Pons (tissue), 1 donor: Measurements from ENCODE around the gene ZNF362.

ENCODE experiments used
- DNase-seq: peaks from one replicate; pipeline ENCODE4 v3.0.0-alpha.2; 2016; ENCODE audit warnings: low spot score

Gene ZNF362

DNA sequence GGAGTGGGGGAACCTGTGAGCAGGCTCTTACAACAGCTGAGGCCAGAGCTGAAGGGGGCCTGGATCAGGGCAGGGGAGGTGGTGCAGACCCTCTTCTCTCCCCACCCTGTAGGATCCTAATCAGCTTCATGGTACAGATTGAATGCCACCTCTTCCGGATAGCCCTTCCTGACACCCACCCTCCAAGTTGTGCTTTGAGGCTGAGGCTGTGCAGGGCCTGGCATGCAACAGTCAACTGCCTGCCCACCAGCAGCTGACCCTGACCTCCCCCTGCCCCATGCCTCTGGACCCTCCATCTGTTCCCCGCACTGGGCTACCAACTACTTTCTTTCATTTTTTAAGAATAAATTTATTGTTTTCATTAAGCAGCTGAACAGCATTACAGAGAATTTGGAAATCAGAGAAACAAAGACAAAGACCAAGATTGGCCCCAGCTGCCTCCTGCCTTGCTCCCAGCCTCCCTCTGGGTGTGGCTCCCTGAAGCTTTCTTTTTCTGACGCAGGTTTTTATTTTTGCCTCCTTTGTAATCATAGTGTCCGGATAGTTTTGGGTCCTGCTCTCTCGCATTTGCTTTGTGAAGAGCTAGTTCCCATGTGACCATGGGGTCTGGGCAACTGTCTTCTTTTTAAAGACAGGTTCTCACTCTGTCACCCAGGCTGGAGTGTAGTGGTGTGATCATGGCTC, 12.8 kb downstream of the ZNF362 start:
- DNase-seq: no peak

DNA sequence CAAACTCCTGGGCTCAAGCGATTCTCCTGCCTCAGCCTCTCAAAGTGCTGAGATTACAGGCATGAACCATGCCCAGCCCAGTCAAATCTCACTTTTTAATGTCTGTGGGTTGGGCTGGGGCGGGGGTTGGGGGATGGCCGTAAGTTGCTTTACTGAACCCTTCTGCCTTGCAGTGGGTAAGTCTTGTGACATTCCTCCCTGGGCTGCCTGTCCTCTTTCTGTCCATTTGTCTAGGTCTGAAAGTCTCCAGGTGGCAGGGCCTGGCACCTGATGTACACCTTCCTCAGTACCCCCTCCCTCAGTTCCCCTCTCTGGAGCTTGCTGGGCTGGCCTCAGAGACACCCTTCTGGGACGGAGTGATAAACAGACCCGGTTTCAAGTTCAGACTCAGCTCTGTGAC, 13.3 kb downstream of the ZNF362 start:
- DNase-seq: no peak

DNA sequence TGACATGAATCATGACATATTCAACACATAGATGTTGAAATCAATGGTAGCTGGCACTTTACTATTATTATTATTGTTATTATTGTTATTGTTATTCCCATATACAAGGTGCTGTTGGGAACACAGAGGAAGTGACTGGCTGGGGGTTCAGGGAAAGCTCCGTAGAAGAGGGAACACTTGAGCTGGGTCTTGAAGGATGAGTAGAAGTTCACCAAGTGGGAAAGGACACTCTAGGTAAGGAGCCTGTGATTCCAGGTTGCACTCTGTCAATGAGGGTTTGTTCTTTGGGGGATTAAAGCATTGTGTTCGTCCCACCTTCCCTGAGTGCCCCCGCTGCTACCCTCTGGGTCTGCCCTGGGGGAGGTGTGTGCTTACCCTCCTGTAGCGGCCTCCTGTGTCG, 14.1 kb downstream of the ZNF362 start:
- no peak for DNase-seq

DNA sequence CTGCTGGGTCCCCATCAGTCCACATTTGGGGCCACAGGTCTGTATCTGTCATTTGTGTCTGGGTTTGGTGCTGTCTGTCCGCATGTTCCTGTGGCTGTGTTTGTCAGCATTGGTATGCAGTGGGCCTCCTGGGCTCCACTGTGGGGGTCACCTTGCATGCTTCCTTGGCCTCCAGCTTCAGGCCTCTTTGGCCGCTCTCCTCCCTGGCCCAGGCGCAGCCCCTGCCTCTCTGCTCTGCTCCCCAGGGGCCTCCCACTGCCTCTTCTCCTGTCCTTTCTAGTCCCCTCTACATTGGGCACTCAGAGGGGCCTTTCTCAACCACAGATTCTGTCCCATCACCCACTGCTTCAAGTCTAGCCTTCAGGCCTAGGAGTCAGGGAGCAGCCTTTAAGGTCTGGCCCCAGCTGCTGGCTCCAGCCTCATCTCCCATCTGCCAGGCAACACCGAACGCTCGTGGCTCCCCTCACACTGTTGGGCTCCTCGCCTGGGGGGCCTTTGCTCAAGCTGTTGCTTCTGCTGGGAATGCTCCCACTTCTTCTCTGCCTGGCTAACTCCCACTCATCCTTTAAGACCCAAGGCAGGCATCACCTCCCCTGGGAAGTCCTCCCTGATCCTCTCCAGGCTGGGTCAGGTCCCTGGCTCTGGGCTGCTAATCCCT, 14.6 kb downstream of the ZNF362 start:
- no peak for DNase-seq

DNA sequence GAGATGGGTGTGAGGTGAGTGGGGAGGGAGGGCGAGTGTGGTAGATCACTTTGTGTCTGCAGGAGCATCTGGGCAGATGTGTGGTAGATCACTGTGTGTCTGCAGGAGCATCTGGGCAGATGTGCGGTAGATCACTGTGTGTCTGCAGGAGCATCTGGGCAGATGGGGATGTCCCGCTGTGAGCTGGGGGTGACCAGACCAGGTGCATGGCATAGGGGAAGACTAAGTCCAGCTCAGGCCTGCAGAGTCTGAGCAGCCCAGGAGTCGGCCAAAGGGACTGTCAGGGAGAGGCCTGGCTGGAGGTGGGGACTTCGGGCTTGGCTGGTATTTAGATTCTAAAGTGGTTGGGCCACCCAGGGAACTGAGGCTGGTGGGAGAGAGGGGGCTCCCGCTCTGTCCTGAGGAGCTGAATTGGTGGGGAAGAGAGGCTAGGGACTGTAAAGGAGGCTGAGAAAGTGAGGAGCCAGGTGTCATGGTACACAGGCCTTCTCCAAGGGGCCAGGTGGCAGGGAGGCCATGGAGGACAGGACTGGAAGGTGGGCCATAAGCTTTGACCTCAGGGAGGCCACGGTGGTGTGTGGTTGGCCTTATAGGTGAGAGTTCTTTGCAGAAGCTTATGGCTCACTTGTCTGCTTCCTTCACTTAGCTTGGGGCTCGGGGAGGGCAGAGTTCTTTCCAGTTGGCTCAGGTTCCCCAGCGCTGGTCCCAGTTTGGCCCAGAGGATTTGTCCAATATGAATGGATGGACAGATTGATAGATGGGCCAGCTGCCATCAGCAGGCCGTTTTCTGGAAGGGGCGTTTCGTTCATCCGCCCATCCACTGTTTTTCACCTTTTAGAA, 15.6 kb downstream of the ZNF362 start:
- DNase-seq: no peak

DNA sequence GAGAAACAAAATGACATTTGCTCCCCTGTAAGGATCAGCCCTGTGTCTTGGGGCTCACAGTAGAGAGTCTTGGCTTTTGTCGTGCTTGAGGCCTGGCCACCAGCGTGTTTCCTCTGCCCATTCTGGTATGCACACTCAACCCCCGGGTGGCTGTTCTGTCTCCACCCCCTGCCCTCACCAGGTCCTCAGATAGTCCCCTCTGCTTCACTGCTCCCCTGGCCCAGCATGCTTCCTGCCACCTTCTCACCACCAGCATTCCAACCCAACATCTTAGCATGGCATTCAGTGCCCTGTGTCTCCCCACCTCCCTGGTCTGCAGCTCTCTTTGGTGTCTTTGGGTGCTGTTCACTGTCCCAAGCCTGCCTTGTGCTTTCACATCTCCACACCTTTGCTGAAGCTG, 16.2 kb downstream of the ZNF362 start:
- no peak for DNase-seq

DNA sequence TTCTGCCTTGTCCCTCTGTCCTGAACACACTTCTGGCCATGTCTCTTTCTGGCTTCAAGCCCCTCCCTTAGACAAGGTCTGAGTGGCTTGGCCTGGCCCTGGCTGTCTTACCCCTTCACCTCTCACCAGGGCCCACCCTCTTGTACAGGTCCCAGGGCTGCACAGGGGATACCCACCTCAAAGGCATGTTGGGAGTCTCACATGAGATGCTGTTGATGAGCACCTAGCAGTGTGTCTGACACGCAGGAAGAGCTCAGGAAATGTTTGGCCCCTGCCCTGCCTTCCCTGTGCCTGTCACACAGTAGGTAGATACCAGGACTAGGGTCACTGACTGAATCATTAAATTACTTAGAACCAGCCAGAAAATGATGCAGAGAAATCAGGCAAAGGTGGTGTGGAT, 16.6 kb downstream of the ZNF362 start:
- no peak for DNase-seq

DNA sequence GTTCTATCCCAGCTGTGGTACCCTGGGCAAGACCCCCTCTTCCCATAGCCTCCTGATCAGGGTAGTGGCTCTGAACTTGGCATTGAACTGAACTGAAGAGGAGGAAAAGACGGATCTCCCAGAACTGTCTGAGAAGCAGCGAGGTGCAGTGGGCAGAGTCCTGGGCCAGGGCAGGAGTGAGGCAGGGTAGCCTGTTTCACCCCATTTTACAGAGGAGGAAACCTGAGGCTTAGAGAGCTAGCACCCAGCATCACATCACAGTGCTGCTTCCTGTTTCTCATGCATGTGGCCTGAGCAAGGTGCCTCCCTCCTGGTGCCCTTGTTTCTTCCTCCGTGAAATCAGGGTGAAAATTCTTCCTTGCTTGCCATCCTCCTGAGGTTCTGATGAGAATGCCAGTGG, 17.1 kb downstream of the ZNF362 start:
- no peak for DNase-seq

DNA sequence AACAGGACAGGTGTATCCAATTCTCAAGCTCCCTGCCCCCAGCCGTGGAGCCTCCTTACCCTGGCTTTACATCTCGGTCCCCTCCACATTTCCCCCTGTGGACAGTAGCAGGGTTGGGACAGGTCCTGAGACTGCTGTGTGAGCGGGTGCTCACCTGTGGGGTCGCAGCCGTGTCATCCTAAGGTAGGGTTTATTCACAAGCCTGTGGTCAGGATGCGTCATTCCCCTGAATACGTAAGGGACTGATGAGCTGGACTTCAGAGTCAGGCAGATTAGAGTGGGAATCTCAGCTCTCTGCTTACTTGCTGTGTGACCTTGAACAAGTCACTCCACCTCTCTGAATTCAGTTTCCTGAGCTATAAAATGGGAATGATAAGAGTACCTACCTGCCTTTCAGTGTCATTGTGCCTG, 17.7 kb downstream of the ZNF362 start:
- no peak for DNase-seq

DNA sequence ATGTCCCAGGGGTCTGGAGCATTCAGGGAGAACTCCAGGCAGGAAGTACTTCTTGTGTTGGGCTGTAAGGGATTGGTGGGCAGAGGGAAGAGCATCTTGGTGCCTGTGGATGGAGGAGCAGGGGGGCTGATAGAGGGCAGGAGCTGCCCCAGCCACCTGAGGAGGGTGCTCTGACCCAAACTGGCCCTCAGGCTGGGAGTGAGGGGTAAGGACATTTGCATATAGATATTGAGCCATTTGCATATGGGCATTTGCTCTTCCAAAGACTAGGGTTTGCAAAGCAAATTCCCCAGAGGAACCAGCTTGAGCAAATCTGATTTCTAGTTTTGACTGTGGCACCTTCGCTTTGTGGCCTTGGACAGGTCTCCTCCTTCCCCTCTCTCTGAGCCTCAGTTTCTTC, 18.2 kb downstream of the ZNF362 start:
- DNase-seq: no peak

DNA sequence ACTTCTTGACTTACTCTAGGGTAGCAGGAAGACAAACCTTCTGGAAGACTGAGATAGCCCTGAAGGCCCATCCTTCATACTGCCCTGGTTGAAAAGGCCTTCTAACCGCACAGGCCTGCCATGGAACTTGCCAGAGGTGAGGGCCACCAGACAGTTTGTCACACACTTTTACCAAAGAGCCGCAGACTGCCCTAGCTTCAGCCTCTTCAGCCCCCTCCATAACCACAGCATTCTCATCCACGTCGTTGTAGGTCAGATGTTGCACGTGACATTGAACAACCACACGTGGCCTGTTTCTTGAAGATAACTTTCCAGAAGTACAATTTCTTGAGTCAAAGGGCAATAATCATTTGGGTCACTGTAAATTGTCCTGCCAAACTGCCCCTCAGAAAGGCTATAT, 18.9 kb downstream of the ZNF362 start:
- no peak for DNase-seq

DNA sequence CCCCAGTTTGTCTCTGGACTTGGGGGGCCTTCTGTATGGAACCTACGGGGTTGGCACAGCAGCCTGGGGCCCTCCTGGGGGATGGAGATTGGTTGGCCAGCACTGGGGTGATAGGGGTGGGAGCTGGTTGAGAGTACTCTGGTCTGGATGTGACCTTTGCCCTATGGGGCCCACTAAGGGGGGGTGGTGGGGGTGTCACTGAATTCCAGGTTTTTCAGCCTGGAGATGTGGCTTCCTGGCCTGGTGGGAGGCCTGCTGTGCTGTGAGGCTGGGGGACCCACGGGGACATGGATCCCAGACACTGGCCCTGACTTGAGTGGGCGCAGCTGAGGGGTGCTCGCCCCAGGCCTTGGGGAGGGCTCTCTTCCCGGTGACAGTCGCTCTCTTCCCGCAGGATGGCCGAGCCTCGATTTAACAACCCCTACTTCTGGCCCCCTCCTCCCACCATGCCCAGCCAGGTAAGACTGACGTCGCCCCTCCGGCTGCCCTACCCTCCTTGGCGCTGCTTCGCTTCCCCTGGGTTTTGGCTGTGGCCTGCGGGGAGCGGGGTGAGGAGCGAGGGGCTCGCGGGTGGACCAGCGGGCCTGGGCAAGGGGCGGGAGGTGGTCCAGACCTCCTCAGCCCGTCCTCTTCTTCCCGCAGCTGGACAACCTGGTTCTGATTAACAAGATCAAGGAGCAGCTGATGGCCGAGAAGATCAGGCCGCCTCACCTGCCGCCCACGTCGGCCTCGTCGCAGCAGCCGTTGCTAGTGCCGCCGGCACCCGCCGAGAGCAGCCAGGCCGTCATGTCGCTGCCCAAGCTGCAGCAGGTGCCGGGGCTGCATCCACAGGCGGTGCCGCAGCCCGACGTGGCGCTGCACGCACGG, 19.6 kb downstream of the ZNF362 start:
- no peak for DNase-seq

DNA sequence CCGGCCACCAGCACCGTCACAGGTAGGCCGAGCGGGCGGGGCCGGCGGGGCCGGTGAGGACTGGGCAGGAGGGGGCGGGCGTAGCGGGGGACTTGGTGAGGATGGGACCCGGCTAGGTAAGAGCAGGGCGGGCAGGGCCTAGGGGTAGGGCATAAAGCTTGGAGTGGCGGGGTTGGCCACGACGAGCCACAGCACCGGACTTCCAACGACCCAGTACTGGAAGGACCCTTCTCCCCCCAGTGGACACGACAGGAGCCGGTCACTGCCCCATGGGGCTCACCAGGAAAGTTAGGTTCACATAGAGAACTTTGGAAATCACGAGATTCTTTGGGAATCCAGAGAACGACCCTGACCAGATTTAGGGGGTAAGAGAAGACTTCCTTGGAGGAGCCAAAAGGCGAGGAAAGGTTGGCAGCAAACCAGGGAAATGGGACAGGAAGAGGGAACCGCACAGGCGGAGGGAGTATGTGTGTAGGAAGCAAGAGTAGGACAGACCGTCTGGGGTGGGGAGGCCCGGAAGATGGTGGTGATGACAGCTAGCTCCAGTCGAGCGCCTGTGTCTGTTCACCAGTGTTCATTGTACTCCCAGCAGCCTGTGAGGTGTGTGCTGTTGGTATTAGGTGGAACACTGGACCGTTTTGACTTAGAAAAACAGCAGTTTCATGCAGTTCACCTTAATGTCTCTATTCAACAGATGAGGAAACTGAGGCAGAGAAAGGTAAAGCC, 20.4 kb downstream of the ZNF362 start:
- no peak for DNase-seq

DNA sequence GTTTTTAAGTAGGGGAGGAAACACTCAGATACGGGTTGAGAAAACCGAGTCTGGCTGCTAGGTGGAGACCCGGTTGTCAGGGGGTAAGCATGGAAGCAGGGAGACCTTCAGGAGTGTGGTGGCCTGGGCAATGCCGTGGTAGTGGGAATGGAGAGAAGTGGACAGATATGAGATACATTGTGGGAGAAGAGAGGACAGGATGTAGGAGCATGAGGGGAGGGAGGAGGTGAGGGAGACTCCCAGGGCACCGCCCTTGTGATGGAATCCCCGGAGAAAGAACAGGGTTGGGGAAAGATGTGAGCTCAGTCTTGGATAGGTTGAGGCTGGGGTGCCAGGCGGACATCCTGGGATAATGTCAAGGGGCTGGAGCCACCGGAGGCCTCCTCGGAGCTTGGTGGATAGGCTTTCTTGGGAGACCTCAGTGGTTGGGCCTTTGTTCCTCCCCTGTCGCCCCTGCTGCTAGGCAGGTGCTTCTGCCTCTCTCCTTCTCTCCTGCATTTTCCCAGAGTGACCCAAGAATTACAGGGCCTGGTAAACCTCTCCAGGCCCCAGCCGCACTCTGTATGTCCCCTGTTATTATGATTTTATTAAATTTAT, 21.3 kb downstream of the ZNF362 start:
- no peak for DNase-seq

DNA sequence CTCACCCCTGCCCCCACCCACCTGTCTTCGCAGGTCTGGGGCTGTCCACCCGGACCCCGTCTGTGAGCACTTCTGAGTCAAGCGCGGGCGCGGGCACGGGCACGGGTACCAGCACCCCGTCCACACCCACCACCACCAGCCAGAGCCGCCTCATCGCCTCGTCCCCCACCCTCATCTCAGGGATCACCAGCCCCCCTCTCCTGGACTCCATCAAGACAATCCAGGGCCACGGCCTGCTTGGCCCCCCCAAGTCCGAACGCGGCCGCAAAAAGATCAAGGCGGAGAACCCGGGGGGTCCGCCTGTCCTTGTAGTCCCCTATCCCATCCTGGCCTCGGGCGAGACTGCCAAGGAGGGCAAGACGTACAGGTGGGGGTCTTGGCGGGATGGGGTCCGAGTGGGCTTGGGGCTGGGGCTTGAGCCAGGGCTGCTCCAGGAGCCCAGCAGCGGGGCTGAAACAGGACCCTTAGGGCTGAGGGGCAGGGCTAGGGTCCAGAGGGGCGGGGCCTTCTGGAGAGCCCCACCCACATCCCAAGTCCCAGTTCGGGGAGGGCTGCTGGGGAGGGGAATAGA, 23.9 kb downstream of the ZNF362 start:
- DNase-seq: no peak

DNA sequence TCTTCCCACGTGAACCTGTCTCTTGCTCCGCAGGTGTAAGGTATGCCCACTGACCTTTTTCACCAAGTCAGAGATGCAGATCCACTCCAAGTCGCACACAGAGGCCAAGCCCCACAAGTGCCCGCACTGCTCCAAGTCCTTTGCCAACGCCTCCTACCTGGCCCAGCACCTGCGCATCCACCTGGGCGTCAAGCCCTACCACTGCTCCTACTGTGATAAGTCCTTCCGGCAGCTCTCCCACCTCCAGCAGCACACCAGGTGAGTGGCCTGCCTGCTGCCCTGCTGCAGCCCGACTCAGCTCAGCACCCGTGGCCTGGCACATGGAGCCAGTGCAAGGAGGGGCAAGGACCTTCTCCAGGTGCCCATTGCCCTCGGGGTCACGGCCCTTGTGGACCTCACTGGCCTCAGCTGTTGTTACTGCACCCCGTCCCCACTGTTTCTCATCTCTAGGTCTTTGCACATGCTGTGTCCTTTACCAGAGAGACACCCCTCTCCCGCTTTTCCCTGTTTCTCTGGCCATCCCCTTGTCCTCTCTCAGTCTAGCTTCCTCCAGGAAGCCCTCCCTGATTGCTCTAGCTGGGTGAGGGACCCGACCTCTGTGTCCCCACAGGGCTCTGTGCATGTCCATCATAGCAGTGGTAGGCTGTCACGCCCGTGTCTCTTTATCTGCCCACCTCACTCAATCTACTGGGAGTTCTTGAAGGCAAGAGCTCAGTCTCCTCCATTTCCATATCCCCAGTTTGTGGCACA, 25.4 kb downstream of the ZNF362 start:
- DNase-seq: no peak

DNA sequence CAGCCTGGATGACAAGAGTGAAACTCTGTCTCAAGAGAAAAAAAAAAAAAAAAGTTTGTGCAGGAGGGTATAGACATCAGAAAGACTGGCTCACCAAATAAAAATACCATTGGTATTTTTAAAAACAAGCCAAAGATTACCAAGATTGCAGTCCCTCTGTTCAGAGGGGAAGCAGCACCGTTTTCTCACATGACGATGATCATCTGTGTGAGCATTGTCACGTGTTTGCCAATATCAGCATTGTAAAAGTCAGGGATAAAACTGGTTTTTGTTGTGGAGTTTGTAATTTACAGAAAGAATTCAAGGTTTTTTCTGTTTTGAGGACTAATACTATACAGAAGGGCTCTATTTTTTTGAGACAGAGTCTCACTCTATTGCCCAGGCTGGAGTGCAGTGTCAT, 26.5 kb downstream of the ZNF362 start:
- DNase-seq: no peak

DNA sequence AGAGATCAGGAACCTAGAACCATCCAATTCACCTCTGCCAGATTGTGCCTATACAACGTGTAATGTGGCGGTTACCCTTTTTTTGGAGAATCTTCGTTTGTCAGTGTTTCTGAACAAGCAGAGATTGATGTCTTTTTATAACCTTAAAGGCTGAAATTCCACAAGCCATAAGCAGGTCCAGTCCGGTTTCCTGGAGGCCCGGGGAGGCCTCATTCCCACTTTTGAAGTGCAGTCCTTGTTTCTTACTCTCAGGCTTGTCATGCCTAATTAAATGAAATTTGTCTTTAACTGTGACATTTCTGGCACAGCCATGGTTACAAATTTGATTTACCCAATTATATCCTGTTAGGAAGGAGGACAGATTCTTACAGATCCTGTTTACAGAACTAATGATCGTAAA, 27.8 kb downstream of the ZNF362 start:
- no peak for DNase-seq

DNA sequence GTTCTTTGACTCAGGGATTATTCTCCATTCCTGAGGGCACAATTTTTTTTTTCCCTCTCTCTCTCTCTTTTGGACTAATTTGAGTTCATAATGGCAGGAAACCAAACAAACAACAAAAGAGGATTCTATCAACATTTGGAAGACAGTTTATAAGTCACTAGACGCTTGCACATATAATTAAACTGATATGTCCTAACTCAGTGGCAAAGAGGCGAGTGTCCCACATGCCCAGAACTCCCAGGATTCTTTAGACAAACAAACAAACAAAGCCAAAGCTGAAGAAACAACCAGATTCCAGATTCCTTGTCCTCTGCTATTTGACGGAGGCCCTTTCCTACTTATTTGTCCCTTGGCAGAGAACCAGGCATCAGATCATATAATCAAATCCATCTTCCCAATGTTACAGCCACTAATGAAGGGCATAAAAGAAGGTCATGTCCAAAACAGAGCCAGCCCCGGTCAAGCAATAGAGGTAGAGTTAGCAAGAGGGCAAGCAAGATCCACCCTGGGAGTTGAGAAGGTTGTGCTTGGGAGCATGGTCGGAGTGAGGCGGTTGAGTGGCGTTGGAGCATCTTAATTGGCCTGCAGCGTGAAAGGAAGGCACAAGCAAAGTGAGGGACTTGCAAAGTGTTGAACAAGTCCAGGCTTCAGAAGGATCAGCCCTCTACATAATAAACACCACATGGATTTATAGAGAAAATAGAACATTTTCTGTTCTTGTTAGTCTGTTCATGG, 30.3 kb downstream of the ZNF362 start:
- peak; percentile 35 for DNase-seq
